GM19455 (cell line): ENCODE measurements around the gene METTL16.

Experiments
- ATAC-seq: cut with Tn5 transposase; IDR thresholded peaks from one replicate; pipeline ENCODE4 v1.9.1; 2021; ENCODE audit not compliant: unreplicated experiment

The METTL16 gene

DNA sequence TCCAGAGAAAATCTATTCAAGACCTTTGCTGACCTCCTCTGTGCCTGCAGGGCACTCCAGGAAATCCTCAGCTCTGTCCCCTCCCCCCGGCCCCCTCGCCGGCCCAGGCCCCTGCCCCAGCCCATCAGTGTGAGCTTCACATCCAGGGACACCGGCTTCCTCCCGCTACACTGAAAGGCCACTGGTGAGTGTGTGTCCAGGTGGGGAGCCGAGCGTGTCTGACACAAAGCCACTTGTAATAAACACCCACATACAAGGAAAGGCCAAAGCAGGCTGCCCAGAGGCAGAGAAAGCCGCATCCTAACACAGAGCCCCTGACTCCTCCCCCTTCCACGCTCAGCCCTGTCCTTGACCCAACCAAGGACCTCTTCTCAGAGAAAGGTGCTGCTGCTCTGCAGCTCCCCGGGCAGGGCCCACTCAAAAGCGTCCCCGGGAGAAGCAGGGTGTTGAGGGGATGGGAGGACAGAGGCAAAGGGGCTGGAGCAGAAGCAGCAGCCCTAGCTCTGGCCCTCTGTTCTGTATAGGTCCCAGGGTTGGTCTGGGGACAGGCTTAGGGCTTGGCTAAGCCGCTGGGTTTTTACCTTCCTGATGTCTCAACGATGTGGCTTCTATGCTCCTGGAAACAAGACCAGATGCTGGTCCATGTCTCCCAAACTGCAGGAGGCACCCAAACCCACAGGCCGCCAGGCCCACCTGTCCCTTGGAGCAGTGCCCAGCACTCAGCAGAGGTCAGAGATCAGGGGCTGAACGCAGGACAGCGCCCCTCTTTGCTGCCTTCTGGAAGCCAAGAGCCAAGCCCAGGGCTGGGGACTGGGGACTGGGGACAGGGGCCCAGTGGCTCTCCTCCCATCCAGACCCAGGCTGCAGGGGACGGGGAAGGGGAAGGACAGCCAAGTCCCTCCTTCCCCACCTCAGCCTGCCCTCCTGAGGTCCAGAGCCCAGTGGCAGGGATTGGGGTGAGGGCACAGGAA lies 126.2 kb downstream of the METTL16 start:
- no peak for ATAC-seq

- no peak for ATAC-seq
These were observed 127.1 kb downstream of the METTL16 start for GRCh38 chr17:2384439-2385127.

DNA sequence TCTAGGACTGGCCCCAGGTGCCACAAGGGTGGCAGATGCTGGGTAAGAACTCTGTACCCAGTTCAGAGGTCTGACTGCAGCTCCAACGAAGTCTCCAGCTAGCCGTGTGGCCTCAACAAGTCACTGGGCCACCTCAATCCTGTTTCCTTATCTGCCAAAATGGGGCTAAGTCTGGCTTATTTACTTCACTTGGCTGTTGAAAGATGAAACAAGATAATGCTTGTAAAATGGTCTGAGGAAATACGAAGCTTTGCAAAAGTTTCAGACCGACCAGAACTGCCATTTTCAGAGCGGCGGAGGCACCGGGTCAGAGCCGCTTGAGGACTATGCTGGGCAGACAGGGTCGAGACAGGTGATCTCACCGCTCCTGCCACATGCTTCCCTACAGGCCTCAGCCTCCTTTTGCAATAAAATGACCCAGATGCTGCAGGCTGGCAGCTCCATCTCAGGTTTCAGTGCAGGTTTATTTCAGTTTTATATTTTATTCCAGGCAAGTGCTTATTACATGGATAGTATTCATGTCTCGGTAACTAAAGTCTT lies 128.0 kb downstream of the METTL16 start:
- ATAC-seq: no peak

DNA sequence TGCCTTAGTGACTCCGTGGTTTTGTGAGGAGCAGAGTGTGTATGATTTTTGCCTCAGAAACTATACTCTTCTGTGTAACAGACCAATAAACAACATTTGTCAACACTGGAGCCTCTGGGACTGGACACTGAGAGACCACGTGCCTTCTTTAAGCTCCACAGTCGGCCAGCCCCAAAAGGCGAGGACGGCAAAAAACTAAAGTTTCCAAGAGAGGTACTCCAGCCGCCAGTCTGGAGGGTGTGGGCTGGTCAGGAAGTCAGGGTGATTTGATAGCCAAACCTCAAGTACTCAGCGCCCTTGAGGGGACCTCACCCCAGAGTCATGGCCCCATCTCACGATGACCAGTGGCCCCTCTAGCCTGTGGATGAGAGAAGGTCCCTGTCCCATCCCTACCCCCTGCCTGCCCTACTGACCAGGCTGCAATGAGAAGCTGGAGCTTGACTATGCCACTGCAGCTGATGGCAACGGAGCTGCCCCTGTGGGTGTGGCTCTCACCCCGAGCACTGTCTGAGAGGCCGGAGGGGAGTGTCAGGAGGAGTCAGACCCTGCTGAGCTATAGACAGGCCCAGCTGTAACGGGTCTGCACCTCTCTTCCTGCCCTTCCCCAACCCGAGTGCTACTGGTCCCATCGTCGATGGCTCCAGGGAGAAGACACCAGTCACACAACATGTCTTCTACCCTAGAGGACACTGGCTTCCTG lies 130.6 kb downstream of the METTL16 start:
- ATAC-seq: no peak

GRCh38 chr17:2380226-2380922 lies 131.3 kb downstream of the METTL16 start:
- ATAC-seq: no peak

- ATAC-seq: no peak
These were observed 132.0 kb downstream of the METTL16 start for GRCh38 chr17:2379489-2380225.

DNA sequence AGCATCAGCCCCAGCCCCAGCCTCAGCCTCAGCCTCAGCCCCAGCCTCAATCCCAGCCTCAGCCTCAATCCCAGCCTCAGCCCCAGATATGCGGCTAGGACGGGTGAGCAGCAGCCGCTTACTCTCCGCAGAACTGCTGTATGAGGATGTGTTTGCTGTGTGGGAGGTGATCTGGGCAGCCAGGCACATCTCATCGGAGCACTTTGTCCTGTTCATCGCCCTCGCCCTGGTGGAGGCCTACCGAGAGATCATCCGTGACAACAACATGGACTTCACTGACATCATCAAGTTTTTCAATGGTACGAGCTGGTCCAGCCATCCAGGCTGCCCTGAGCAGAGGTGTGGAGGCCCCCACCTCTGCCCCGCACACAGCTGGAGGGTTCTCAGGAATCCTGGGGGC lies 132.8 kb downstream of the METTL16 start:
- no peak for ATAC-seq

DNA sequence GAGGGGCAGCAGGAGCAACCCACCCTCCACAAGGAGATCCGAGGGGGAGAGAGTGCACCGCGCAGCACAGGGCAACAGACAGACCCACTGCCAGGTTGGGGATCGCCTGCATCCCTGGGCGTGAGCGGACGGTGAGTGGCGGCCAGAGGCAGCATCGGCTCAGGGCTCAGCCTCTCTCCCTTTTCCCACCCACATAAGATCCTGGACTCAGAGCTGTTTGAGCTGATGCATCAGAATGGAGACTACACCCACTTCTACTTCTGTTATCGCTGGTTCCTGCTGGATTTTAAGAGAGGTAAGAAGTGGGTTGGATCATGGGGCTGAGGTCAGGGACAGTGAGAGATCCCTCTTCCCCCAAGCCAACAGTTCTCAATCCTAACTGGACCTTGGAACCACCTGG lies 134.0 kb downstream of the METTL16 start:
- no peak for ATAC-seq

DNA sequence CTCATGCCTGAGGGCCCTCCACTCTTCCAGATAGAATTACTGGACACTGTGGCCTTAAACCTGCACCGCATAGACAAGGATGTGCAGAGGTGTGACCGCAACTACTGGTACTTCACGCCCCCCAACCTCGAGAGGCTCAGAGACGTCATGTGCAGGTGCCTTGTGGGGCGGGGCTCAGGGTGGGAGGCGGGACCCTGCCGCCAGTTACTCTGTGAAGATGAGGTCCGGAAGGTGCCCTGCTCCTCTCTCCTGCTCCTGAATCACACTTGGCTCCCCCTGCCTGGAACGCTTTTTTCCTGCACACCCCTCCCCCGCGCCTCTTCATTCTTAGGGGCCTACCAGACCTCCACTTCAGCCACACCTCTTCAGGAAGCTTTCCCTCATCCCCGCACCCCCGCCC lies 135.6 kb downstream of the METTL16 start:
- ATAC-seq: no peak

DNA sequence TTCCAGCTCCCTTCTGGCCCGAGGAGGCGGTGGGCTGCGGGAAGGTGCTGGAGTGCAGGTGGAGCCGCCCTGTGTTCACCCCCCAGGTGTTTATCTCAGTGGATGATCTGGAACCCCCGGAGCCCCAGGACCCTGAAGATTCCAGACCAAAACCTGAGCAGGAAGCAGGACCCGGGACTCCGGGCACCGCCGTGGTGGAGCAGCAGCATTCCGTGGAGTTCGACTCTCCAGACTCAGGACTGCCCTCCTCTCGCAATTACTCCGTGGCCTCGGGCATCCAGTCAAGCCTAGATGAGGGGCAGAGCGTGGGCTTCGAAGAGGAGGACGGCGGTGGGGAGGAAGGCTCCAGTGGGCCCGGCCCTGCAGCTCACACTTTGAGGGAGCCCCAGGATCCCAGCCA lies 136.3 kb downstream of the METTL16 start:
- ATAC-seq: no peak

- no peak for ATAC-seq
These were observed 137.0 kb downstream of the METTL16 start for GRCh38 chr17:2374549-2375285.

DNA sequence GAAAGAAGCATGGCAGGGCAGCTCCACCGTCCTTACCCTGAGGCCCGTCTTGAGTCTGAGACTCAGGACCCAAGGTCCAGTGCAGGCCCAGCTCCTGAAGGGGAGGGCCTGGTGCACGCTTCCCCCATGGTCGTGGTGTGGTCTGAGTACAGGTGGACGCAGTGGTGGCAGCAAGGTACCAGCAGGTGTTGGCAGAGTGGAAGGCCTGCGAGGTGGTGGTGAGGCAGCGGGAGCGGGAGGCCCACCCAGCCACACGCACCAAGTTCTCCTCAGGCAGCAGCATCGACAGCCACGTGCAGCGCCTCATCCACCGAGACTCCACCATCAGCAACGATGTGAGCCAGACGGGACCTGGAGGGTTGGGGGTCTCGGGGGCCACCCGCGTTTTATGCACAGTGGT lies 138.5 kb downstream of the METTL16 start:
- no peak for ATAC-seq

DNA sequence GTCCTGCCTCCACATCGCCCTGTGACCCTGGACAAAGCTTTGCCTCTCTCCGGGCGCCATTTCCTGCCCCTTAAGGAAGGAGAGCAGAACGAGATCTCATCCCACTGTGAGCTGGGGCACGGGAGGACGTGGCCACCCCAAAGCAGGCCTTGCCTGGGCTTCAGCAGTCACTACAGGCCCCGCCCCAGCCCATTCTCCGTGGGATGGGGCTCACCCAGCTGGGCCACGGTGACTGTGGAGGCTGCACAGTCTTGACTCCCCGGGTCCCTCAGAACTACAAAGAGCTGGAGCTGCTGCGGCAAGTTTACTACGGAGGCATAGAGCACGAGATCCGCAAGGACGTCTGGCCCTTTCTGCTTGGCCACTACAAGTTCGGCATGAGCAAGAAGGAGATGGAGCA lies 139.0 kb downstream of the METTL16 start:
- no peak for ATAC-seq

GRCh38 chr17:2372180-2372579 lies 139.5 kb downstream of the METTL16 start:
- no peak for ATAC-seq

GRCh38 chr17:2371183-2372130 lies 140.2 kb downstream of the METTL16 start:
- no peak for ATAC-seq

- no peak for ATAC-seq
These were observed 141.5 kb downstream of the METTL16 start for GRCh38 chr17:2370211-2370589.

DNA sequence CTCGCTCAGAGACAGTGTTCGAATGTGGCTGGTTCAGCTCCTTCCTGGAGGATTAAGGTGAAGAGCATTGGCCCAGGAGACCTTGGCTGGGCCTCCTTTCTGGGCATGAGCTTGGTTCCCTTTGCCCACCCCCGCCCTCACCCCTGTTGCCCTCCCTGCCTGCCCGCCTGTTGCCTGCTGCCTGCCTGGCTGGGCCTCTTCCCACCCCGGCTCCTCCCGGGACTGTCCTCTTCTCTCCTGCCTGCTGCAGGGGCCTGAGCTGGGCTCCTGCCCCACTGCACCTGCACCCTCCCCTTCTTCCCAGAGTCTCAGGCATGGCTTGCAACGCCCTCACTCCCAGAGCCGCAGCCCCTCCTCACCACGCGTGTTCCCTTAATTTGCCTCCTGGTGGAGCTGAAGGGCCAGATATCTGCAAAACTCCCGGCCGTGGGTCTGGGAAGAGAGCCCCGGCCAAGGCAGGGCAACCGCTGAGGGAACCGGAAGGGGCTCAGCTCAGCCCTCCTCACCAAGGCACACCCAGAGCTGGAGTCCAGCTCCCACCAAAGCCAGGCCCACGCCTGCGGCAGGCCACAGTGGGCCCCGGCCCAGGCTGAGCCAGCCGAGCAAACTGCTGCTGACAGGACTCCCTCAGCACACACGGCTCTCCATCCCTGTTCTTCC lies 142.0 kb downstream of the METTL16 start:
- ATAC-seq: no peak

- no peak for ATAC-seq
These were observed 142.6 kb downstream of the METTL16 start for GRCh38 chr17:2369039-2369438.
